Measurements from ENCODE around the gene CCDC88B. TPM values are rescaled to one million over a fixed set of nuclear protein-coding genes. Genes with fewer than 3 reads are reported as not detected.

Gene CCDC88B
- total RNA-seq, 1 donor from 2014 or later, result 5.1 TPM

GRCh38 chr11:64401775-64402174 is 61.8 kb downstream of the CCDC88B start:
- TF ChIP-seq CTCF (IDR thresholded peaks at IDR 0.05), result no peak
- peaks cover 0 to 8% of the 10 kb centered on the region in 2 donors for H3K4me1 ChIP-seq
- H3K4me3 ChIP-seq, result no peak overlapping the region
- no peaks in the 10 kb centered on the region for H3K36me3 ChIP-seq
- H3K9me3 ChIP-seq, result no peaks in the 10 kb centered on the region
- intact Hi-C loops (cut with DNase I), result no loop called here
- DNase-seq (ENCODE audit: low spot score in 2 of 2), result no peak
- H3K27ac ChIP-seq, result no peak overlapping the region
- no peaks in the 10 kb centered on the region for H3K27me3 ChIP-seq

- TF ChIP-seq CTCF (IDR thresholded peaks at IDR 0.05), result no peak
- Histone ChIP-seq H3K9me3 (no peaks in the 10 kb centered on the region), H3K36me3 (no peaks in the 10 kb centered on the region), H3K27ac (no peak overlapping the region), H3K4me1 (peaks cover 0 to 8% of the 10 kb centered on the region in 2 donors), H3K27me3 (no peaks in the 10 kb centered on the region), H3K4me3 (no peak overlapping the region)
- DNase-seq (ENCODE audit: low spot score in 2 of 2), result no peak
- intact Hi-C loops (cut with DNase I), result no loop called here
These were observed 63.1 kb downstream of the CCDC88B start for GRCh38 chr11:64403106-64403505.

- intact Hi-C loops (cut with DNase I), result no loop called here
These were observed 66.4 kb downstream of the CCDC88B start for GRCh38 chr11:64406221-64406946.

More at GRCh38 chr11:64406221-64406946, 66.4 kb downstream of the CCDC88B start:
- Histone ChIP-seq H3K27me3 (no peaks in the 10 kb centered on the region), H3K9me3 (no peaks in the 10 kb centered on the region), H3K36me3 (no peaks in the 10 kb centered on the region), H3K27ac (no peak overlapping the region), H3K4me1 (peaks cover 0 to 8% of the 10 kb centered on the region in 2 donors), H3K4me3 (no peak overlapping the region)
- TF ChIP-seq CTCF (IDR thresholded peaks at IDR 0.05), result no peak
- DNase-seq (ENCODE audit: low spot score in 2 of 2), result no peak

Other genes starting within 250 kb of the CCDC88B start
- 26.5 TPM for gene MACROD1, start 174.1 kb upstream of the CCDC88B start, total RNA-seq
- 77.7 TPM for gene STIP1, start 154.0 kb upstream of the CCDC88B start, total RNA-seq
- gene FERMT3, start 133.5 kb upstream of the CCDC88B start, total RNA-seq, result 55.2 TPM
- 224 TPM for gene TRPT1, start 114.0 kb upstream of the CCDC88B start, total RNA-seq
- 158 TPM for gene NUDT22, start 113.9 kb upstream of the CCDC88B start, total RNA-seq
- 43.1 TPM for gene DNAJC4, start 109.7 kb upstream of the CCDC88B start, total RNA-seq
- gene VEGFB, start 105.6 kb upstream of the CCDC88B start, total RNA-seq, result 188 TPM
- 17.7 TPM for gene FKBP2, start 99.1 kb upstream of the CCDC88B start, total RNA-seq
- 85.7 TPM for gene PPP1R14B, start 93.3 kb upstream of the CCDC88B start, total RNA-seq
- gene PLCB3, start 88.7 kb upstream of the CCDC88B start, total RNA-seq, result 54.0 TPM
- 175 TPM for gene BAD, start 55.5 kb upstream of the CCDC88B start, total RNA-seq
- 3.9 TPM for gene GPR137, start 54.4 kb upstream of the CCDC88B start, total RNA-seq
- gene KCNK4, start 48.9 kb upstream of the CCDC88B start, total RNA-seq, result not detected
- not detected for gene CATSPERZ, start 39.8 kb upstream of the CCDC88B start, total RNA-seq
- gene ESRRA, start 34.7 kb upstream of the CCDC88B start, total RNA-seq, result 53.4 TPM
- 384 TPM for gene TRMT112, start 22.6 kb upstream of the CCDC88B start, total RNA-seq
- gene PRDX5, start 22.1 kb upstream of the CCDC88B start, total RNA-seq, result 153 TPM
- gene RPS6KA4, start 19.0 kb downstream of the CCDC88B start, total RNA-seq, result 81.5 TPM
- not detected for gene SLC22A11, start 215.7 kb downstream of the CCDC88B start, total RNA-seq

Data from ascending aorta (tissue), 2 donors.